Hepatocyte (in vitro differentiated cells): ENCODE measurements around the gene ACACB.

Source experiments
- CTCF ChIP-seq: fragments of 200-600 bp; sonication (generic); IDR thresholded peaks from 2 replicates; pipeline ENCODE4 v1.5.1; 2016; ENCODE audit warnings: antibody characterized with exemption, mild to moderate bottlenecking; ENCODE audit not compliant: poor library complexity
- EZH2phosphoT487 ChIP-seq: fragments of 200-600 bp; sonication (generic); IDR thresholded peaks from one replicate; pipeline ENCODE4 v1.6.1; 2018; ENCODE audit warnings: antibody characterized with exemption, mild to moderate bottlenecking, low read depth, moderate library complexity; ENCODE audit not compliant: unreplicated experiment, severe bottlenecking

DNA sequence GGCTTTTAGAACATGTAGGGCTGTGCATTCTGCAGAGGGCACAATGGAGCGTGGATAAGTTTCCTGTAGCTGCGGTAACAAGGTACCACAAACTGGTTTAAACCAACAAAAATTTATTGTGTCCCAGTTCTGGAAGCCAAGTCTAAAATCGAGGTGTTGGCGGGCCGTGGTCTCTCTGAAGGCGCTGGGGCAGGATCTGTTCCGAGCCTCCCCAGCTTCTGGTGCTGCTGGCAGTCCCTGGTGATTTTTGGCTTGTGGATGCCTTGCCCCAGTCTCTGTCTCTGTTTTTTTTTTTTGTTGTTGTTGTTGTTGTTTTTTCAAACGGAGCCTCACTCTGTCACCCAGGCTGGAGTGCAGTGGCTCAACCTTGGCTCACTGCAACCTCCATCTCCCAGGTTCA, 77.5 kb downstream of the ACACB start:
- TF ChIP-seq CTCF = no peak
- no peak for TF ChIP-seq EZH2phosphoT487
